Measurements from ENCODE around the gene KCNJ6. TPM values are rescaled to one million over a fixed set of nuclear protein-coding genes. Genes with fewer than 3 reads are reported as not detected.

The KCNJ6 gene
- total RNA-seq, 1 experiment from 2014 or later: not detected

- H3K36me3 ChIP-seq (ENCODE audit: control insufficient read depth, insufficient read depth, low read length): no peaks in the 10 kb centered on the region
- no peaks in the 10 kb centered on the region for H3K27me3 ChIP-seq (replicated peaks; ENCODE audit: control insufficient read depth, insufficient read depth, low read length)
- no peaks in the 10 kb centered on the region for H3K36me3 Mint-ChIP-seq (ENCODE audit: insufficient read depth, unreplicated experiment)
- no peak overlapping the region for H3K27ac Mint-ChIP-seq (ENCODE audit: unreplicated experiment)
- intact Hi-C loops (cut with micrococcal nuclease; ENCODE audit: unreplicated experiment): no loop called here
- no peak overlapping the region for H3K4me3 Mint-ChIP-seq (ENCODE audit: unreplicated experiment)
- no peak overlapping the region for H3K4me3 ChIP-seq (ENCODE audit: low read depth, low read length)
- no peak for TF ChIP-seq CTCF (IDR thresholded peaks at IDR 0.05; ENCODE audit: insufficient read depth in 1 of 2, low read depth in 1 of 2, low read length in 1 of 2, severe bottlenecking in 1 of 2, unreplicated experiment in 1 of 2)
- CTCF ChIA-PET: no interaction called here
- H3K27me3 Mint-ChIP-seq (ENCODE audit: insufficient read depth, unreplicated experiment): peaks cover 7% of the 10 kb centered on the region
- no TSS peak for BruUV-seq (replicated peaks)
- POLR2A ChIA-PET: no interaction called here
- no peaks in the 10 kb centered on the region for H3K4me1 Mint-ChIP-seq (ENCODE audit: low read depth, unreplicated experiment)
- H3K9me3 ChIP-seq: no peaks in the 10 kb centered on the region
- no peaks in the 10 kb centered on the region for H3K4me1 ChIP-seq
- H3K9me3 Mint-ChIP-seq (ENCODE audit: unreplicated experiment): no peaks in the 10 kb centered on the region
- DNase-seq: no peak
These were observed 78.9 kb downstream of the KCNJ6 start for GRCh38 chr21:37837381-37837780.

GRCh38 chr21:37835481-37835880 lies 80.8 kb downstream of the KCNJ6 start:
- peaks cover 11% of the 10 kb centered on the region for H3K27me3 Mint-ChIP-seq (ENCODE audit: insufficient read depth, unreplicated experiment)
- H3K4me3 Mint-ChIP-seq (ENCODE audit: unreplicated experiment): no peak overlapping the region
- H3K9me3 ChIP-seq: no peaks in the 10 kb centered on the region
- no TSS peak for BruUV-seq (replicated peaks)
- ChIA-PET CTCF (no interaction called here), POLR2A (no interaction called here)
- TF ChIP-seq CTCF (IDR thresholded peaks at IDR 0.05; ENCODE audit: insufficient read depth in 1 of 2, low read depth in 1 of 2, low read length in 1 of 2, severe bottlenecking in 1 of 2, unreplicated experiment in 1 of 2): no peak
- H3K36me3 ChIP-seq (ENCODE audit: control insufficient read depth, insufficient read depth, low read length): no peaks in the 10 kb centered on the region
- intact Hi-C loops (cut with micrococcal nuclease; ENCODE audit: unreplicated experiment): no loop called here
- H3K4me1 Mint-ChIP-seq (ENCODE audit: low read depth, unreplicated experiment): no peaks in the 10 kb centered on the region
- no peak overlapping the region for H3K4me3 ChIP-seq (ENCODE audit: low read depth, low read length)
- H3K4me1 ChIP-seq: no peaks in the 10 kb centered on the region
- H3K27ac Mint-ChIP-seq (ENCODE audit: unreplicated experiment): no peak overlapping the region
- DNase-seq: no peak
- no peaks in the 10 kb centered on the region for H3K9me3 Mint-ChIP-seq (ENCODE audit: unreplicated experiment)
- H3K27me3 ChIP-seq (replicated peaks; ENCODE audit: control insufficient read depth, insufficient read depth, low read length): no peaks in the 10 kb centered on the region
- H3K36me3 Mint-ChIP-seq (ENCODE audit: insufficient read depth, unreplicated experiment): no peaks in the 10 kb centered on the region

- Mint-ChIP-seq H3K4me1 (ENCODE audit: low read depth, unreplicated experiment) (no peaks in the 10 kb centered on the region), H3K9me3 (ENCODE audit: unreplicated experiment) (no peaks in the 10 kb centered on the region), H3K4me3 (ENCODE audit: unreplicated experiment) (no peak overlapping the region), H3K27ac (ENCODE audit: unreplicated experiment) (no peak overlapping the region), H3K36me3 (ENCODE audit: insufficient read depth, unreplicated experiment) (no peaks in the 10 kb centered on the region), H3K27me3 (ENCODE audit: insufficient read depth, unreplicated experiment) (peaks cover 7% of the 10 kb centered on the region)
- peaks cover 5% of the 10 kb centered on the region; the same call in 1 of the 2 replicates for H3K4me1 ChIP-seq
- DNase-seq: no peak
- no peak overlapping the region for H3K4me3 ChIP-seq (ENCODE audit: low read depth, low read length)
- H3K27me3 ChIP-seq (replicated peaks; ENCODE audit: control insufficient read depth, insufficient read depth, low read length): no peaks in the 10 kb centered on the region
- intact Hi-C loops (cut with micrococcal nuclease; ENCODE audit: unreplicated experiment): no loop called here
- ChIA-PET CTCF (no interaction called here), POLR2A (no interaction called here)
- no peaks in the 10 kb centered on the region for H3K9me3 ChIP-seq
- TF ChIP-seq CTCF (IDR thresholded peaks at IDR 0.05; ENCODE audit: insufficient read depth in 1 of 2, low read depth in 1 of 2, low read length in 1 of 2, severe bottlenecking in 1 of 2, unreplicated experiment in 1 of 2): no peak
- H3K36me3 ChIP-seq (ENCODE audit: control insufficient read depth, insufficient read depth, low read length): no peaks in the 10 kb centered on the region
- BruUV-seq (replicated peaks): no TSS peak
These were observed 83.0 kb downstream of the KCNJ6 start for GRCh38 chr21:37833301-37833700.

Data from Caco-2 (cell line).